ENCODE results near the gene CACNA2D2.

The CACNA2D2 gene

DNA sequence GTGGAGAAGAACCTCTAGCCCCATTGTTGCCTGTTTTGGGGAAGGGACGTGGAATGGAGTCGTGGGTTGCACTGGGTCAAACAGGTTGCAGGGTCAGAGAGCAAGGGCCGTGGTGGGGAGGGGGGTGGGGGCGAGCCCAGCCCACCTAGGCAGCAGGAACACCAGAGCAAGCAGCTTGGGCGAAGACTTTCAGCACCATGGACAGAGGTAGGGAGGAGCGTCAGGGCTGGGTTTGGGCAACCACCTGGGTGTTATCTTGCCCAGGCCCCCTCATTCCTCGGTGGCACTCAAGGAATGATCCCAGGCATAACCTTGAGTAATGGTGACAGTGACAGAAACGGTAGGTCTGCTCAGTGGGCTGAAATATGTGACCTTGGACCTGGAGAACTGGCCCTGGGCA, 98.2 kb downstream of the CACNA2D2 start:
- TF ChIP-seq, protein P1, sequence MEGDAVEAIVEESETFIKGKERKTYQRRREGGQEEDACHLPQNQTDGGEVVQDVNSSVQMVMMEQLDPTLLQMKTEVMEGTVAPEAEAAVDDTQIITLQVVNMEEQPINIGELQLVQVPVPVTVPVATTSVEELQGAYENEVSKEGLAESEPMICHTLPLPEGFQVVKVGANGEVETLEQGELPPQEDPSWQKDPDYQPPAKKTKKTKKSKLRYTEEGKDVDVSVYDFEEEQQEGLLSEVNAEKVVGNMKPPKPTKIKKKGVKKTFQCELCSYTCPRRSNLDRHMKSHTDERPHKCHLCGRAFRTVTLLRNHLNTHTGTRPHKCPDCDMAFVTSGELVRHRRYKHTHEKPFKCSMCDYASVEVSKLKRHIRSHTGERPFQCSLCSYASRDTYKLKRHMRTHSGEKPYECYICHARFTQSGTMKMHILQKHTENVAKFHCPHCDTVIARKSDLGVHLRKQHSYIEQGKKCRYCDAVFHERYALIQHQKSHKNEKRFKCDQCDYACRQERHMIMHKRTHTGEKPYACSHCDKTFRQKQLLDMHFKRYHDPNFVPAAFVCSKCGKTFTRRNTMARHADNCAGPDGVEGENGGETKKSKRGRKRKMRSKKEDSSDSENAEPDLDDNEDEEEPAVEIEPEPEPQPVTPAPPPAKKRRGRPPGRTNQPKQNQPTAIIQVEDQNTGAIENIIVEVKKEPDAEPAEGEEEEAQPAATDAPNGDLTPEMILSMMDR (conservative IDR thresholded peaks at IDR 0.05; ENCODE audit: low read depth, low read length): no peak
- DNase-seq (ENCODE audit: low read depth): peak; percentile 27
- H3K4me3 ChIP-seq (ENCODE audit: low read depth, low read length): no peak overlapping the region

DNA sequence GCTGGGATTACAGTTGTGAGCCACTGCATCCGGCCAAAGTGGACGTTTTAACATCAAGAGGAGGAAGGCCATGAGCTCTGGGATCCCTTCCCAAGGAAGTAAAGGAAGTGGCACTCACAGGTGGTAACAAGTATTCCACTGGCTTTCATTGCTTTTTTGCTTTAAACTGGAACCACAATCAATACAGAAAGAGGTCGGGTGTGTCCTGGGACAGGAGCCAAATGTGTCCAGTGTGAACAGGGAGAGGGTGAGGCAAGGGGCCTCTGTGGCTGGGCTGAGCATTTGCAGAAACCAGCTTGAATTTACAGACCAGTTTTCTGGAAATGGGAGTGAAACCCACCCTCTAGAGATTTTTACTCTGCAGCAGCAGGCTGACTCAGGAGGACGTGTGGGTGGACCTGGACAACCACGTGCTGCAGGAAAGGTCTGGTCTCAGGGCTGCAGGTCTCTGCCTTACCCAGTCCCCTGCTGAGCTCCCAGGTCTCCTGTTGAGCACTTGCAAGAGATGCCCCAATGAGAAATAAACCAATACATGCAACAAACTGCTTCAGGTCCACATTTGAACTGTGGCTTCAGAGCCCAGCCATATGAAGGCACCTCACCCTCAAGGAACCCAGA, 101.3 kb downstream of the CACNA2D2 start:
- DNase-seq (ENCODE audit: low read depth): peak; percentile 18
- no peak overlapping the region for H3K4me3 ChIP-seq (ENCODE audit: low read depth, low read length)
- TF ChIP-seq, protein P1 (conservative IDR thresholded peaks at IDR 0.05; ENCODE audit: low read depth, low read length): no peak

GRCh38 chr3:50396502-50396901, 106.9 kb downstream of the CACNA2D2 start:
- H3K4me3 ChIP-seq (ENCODE audit: low read depth, low read length): no peak overlapping the region
- DNase-seq (ENCODE audit: low read depth): no peak
- TF ChIP-seq, protein P1 (conservative IDR thresholded peaks at IDR 0.05; ENCODE audit: low read depth, low read length): no peak

GRCh38 chr3:50395070-50395860, 108.2 kb downstream of the CACNA2D2 start:
- DNase-seq (ENCODE audit: low read depth): no peak
- TF ChIP-seq, protein P1 (conservative IDR thresholded peaks at IDR 0.05; ENCODE audit: low read depth, low read length): no peak
- H3K4me3 ChIP-seq (ENCODE audit: low read depth, low read length): no peak overlapping the region

DNA sequence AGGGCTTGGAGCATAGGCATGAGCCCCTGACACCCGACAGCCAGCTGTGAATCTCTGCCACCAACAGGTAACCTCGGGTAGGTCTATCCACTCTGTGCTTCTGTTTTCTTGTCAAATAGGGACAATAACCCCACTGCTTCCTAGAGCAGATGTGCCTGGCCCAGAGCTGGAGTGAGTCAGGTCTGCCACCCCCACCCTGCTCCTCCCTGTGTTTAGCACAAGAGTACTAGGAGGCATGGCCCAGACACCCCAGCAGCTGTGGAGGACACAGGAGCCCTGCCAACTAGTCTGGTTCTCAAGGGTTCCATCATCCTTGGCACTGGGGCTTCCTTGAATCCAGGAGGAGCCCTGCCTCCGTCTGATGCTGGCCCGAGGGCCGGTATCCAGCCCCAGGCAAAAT, 110.4 kb downstream of the CACNA2D2 start:
- TF ChIP-seq, protein P1 (conservative IDR thresholded peaks at IDR 0.05; ENCODE audit: low read depth, low read length): no peak
- H3K4me3 ChIP-seq (ENCODE audit: low read depth, low read length): no peak overlapping the region
- DNase-seq (ENCODE audit: low read depth): no peak

- DNase-seq (ENCODE audit: low read depth): no peak
- H3K4me3 ChIP-seq (ENCODE audit: low read depth, low read length): no peak overlapping the region
- TF ChIP-seq, protein P1 (conservative IDR thresholded peaks at IDR 0.05; ENCODE audit: low read depth, low read length): no peak
Measured at GRCh38 chr3:50392101-50392715, 111.2 kb downstream of the CACNA2D2 start.

Data from choroid plexus epithelial cell (primary cell).